ENCODE data around the gene CCSER2.
"Not testable (repeated sequence)": the region's sequence is repeated elsewhere in the genome, so short reads cannot be mapped to it uniquely, and the experiment has no call there.

GRCh38 chr10:84525807-84526182 lies 197.4 kb downstream of the CCSER2 start:
- not testable (repeated sequence) for TF ChIP-seq CTCF, EP300, POLR2A (IDR thresholded peaks at IDR 0.05)
